Measurements from ENCODE around the gene MRPS11. TPM values are rescaled to one million over a fixed set of nuclear protein-coding genes. Genes with fewer than 3 reads are reported as not detected.

MRPS11 gene
- total and polyA plus RNA-seq, 10 of the 15 experiments (the other 5 are each of a cell fraction or from before 2014, with no cell fraction given): 37.1 to 148 (median 68.7) TPM

DNA sequence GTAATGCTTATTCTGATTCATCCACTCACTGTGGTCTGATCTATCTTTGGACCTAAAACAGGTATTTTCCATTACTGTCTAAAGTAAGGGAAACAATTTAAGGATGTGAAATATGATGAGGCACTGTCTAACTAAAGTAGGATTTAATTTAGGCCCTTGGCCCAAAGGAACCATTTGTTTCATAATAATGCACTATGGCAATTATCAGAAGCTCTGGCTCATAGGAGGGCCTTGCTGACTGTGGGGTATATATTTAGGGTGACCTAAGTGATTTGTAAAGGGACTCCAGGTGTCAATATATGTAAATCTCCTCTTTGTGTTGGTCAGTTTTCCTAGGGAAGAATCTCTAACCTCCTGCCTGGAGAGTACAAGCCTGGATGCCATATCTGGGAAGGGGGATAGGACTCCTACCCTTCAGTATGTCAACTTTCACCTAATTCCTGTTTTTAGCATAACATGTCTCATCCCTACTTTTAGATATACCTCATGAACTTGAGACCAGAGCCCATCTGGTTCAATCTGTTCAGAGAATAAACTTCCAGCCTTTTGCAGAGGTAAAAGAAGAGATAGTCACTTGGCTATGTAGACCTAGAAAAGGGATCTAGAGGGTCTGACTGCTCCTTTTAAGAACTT is 58.9 kb downstream of the MRPS11 start (continued):
- TF ChIP-seq, protein P1, sequence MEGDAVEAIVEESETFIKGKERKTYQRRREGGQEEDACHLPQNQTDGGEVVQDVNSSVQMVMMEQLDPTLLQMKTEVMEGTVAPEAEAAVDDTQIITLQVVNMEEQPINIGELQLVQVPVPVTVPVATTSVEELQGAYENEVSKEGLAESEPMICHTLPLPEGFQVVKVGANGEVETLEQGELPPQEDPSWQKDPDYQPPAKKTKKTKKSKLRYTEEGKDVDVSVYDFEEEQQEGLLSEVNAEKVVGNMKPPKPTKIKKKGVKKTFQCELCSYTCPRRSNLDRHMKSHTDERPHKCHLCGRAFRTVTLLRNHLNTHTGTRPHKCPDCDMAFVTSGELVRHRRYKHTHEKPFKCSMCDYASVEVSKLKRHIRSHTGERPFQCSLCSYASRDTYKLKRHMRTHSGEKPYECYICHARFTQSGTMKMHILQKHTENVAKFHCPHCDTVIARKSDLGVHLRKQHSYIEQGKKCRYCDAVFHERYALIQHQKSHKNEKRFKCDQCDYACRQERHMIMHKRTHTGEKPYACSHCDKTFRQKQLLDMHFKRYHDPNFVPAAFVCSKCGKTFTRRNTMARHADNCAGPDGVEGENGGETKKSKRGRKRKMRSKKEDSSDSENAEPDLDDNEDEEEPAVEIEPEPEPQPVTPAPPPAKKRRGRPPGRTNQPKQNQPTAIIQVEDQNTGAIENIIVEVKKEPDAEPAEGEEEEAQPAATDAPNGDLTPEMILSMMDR (IDR thresholded peaks at IDR 0.05 in 2 of 3, conservative IDR thresholded peaks at IDR 0.05 in 1 of 3; ENCODE audit: control insufficient read depth in 2 of 3, extremely low read depth in 1 of 3, insufficient read depth in 1 of 3, low read depth in 3 of 3, low read length in 3 of 3): no peak
- TF ChIP-seq STAT3 (IDR thresholded peaks at IDR 0.05; ENCODE audit: low read depth, low read length): no peak
- TF ChIP-seq SMAD1 (IDR thresholded peaks at IDR 0.05; ENCODE audit: low read depth, partially characterized antibody): no peak
- TF ChIP-seq, protein P2, sequence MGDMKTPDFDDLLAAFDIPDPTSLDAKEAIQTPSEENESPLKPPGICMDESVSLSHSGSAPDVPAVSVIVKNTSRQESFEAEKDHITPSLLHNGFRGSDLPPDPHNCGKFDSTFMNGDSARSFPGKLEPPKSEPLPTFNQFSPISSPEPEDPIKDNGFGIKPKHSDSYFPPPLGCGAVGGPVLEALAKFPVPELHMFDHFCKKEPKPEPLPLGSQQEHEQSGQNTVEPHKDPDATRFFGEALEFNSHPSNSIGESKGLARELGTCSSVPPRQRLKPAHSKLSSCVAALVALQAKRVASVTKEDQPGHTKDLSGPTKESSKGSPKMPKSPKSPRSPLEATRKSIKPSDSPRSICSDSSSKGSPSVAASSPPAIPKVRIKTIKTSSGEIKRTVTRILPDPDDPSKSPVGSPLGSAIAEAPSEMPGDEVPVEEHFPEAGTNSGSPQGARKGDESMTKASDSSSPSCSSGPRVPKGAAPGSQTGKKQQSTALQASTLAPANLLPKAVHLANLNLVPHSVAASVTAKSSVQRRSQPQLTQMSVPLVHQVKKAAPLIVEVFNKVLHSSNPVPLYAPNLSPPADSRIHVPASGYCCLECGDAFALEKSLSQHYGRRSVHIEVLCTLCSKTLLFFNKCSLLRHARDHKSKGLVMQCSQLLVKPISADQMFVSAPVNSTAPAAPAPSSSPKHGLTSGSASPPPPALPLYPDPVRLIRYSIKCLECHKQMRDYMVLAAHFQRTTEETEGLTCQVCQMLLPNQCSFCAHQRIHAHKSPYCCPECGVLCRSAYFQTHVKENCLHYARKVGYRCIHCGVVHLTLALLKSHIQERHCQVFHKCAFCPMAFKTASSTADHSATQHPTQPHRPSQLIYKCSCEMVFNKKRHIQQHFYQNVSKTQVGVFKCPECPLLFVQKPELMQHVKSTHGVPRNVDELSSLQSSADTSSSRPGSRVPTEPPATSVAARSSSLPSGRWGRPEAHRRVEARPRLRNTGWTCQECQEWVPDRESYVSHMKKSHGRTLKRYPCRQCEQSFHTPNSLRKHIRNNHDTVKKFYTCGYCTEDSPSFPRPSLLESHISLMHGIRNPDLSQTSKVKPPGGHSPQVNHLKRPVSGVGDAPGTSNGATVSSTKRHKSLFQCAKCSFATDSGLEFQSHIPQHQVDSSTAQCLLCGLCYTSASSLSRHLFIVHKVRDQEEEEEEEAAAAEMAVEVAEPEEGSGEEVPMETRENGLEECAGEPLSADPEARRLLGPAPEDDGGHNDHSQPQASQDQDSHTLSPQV (IDR thresholded peaks at IDR 0.05): no peak
